Chondrocyte (in vitro differentiated cells): ENCODE data around the gene CAPN2. TPM values are rescaled to one million over a fixed set of nuclear protein-coding genes. Genes with fewer than 3 reads are reported as not detected.

ENCODE experiments used
- DNase-seq: peaks from one replicate; pipeline ENCODE4 v3.0.0; 2021; ENCODE audit warnings: mixed read lengths, low spot score
- H3K27ac Mint-ChIP-seq: one replicate; pipeline ENCODE4 v1.8.0; 2021; ENCODE audit warnings: mild to moderate bottlenecking, moderate library complexity, mixed read lengths; ENCODE audit not compliant: unreplicated experiment
- H3K27me3 Mint-ChIP-seq: 2 replicates; pipeline ENCODE4 v1.8.0; 2021; ENCODE audit warnings: low read depth, mixed read lengths
- H3K36me3 Mint-ChIP-seq: 2 replicates; pipeline ENCODE4 v1.8.0; 2021; ENCODE audit warnings: low read depth, mixed read lengths
- H3K4me1 Mint-ChIP-seq: 2 replicates; pipeline ENCODE4 v1.8.0; 2021; ENCODE audit warnings: low read depth, mild to moderate bottlenecking, mixed read lengths
- H3K4me3 Mint-ChIP-seq: one replicate; pipeline ENCODE4 v1.8.0; 2021; ENCODE audit warnings: mild to moderate bottlenecking, moderate library complexity, mixed read lengths; ENCODE audit not compliant: unreplicated experiment
- H3K9me3 Mint-ChIP-seq: 2 replicates; pipeline ENCODE4 v1.8.0; 2021; ENCODE audit warnings: low read depth, mixed read lengths
- CTCF ChIP-seq: fragments of 200-600 bp; sonication (generic); IDR thresholded peaks from 2 replicates; pipeline ENCODE4 v1.5.0; 2021; ENCODE audit warnings: antibody characterized with exemption, mild to moderate bottlenecking, moderate library complexity
- total RNA-seq: library from RNA; stranded (reverse); gene quantifications from 3 replicates; pipeline ENCODE4 v1.2.1, GENCODE V29; 2021

The CAPN2 gene
- total RNA-seq, 1 donor from 2014 or later, result 241 TPM

DNA sequence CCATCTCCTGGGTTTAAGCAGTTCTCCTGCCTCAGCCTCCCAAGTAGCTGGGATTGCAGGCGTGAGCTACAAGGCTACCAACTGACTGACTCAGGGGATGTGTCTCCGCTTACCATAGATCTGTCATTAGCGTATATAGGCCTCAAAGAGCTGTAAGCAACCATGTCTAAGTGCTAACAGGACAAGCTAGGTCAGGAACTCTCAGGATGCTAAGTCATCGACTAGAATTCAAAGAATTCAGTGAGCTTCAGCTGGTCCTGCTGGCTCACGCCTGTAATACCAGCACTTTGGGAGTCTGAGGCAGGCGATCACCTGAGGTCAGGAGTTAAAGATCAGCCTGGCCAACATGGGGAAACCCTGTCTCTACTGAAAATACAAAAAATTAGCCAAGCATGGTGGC is 29.5 kb downstream of the CAPN2 start:
- H3K4me1 Mint-ChIP-seq, result peaks cover 58% of the 10 kb centered on the region
- peak overlapping the region; percentile 63 for H3K27ac Mint-ChIP-seq
- peaks cover 32% of the 10 kb centered on the region for H3K36me3 Mint-ChIP-seq

DNA sequence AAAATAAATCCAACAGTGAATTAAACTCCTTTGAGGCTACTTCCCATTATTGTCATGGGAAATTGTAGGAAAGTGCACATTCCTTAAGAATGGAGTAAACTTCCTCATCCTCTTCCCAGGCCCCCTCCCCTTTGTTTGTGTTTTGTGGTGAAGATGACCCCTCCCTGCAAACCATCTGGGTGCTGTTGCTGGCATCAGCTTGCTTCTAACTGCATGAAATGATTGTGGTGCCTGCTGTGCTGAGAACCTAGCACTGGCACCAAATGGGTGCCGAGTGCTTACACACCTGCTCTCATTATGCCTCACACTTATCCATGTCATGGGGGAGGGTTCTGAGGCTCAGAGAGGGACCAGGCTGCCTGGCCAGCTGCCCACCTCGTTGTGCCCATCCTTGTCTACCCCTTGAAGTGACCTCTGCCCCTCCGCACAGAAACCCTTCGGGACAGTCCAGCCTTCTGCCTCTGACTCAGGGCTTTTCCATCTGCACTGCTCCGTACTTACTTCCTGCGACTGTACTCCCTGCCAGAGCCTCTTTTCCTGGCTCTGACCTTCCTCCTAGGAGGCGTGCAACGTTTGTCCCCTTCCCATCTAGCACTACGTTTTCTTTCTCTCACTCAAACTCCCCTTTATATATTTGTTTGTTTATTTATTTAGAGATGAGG is 30.6 kb downstream of the CAPN2 start:
- Mint-ChIP-seq H3K4me3 (no peak overlapping the region), H3K27ac (peak overlapping the region; percentile 59), H3K4me1 (peaks cover 57% of the 10 kb centered on the region), H3K27me3 (no peaks in the 10 kb centered on the region), H3K9me3 (no peaks in the 10 kb centered on the region), H3K36me3 (peaks cover 36% of the 10 kb centered on the region)
- peak; percentile 46 for DNase-seq
- TF ChIP-seq CTCF, result no peak

More for the DNA sequence above, 29.5 kb downstream of the CAPN2 start:
- Mint-ChIP-seq H3K27me3 (no peaks in the 10 kb centered on the region), H3K9me3 (no peaks in the 10 kb centered on the region), H3K4me3 (no peak overlapping the region)
- TF ChIP-seq CTCF, result no peak
- DNase-seq, result no peak

DNA sequence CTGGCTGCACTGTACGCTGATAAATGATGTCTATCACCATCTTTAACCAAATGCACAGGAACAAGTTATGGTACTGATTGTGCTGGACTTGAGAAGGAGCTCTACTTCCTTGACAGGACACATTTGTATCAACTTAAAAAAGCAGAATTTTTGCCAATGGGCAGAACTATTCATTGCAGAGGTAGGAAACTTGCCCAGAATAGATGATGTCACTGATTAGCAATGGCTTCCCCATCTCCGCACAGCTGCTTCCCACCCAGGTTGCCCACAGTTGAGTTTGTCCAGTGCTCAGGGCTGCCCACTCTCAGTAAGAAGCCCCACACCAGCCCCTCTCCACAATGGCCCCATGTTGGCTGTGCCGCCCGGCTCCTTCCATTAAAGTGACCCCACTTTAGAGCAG is 33.4 kb downstream of the CAPN2 start:
- H3K27ac Mint-ChIP-seq, result no peak overlapping the region
- peak; percentile 55 for DNase-seq
- H3K4me1 Mint-ChIP-seq, result peaks cover 47% of the 10 kb centered on the region
- H3K9me3 Mint-ChIP-seq, result no peaks in the 10 kb centered on the region
- no peaks in the 10 kb centered on the region for H3K27me3 Mint-ChIP-seq
- no peak overlapping the region for H3K4me3 Mint-ChIP-seq
- no peak for TF ChIP-seq CTCF
- H3K36me3 Mint-ChIP-seq, result peaks cover 37% of the 10 kb centered on the region

DNA sequence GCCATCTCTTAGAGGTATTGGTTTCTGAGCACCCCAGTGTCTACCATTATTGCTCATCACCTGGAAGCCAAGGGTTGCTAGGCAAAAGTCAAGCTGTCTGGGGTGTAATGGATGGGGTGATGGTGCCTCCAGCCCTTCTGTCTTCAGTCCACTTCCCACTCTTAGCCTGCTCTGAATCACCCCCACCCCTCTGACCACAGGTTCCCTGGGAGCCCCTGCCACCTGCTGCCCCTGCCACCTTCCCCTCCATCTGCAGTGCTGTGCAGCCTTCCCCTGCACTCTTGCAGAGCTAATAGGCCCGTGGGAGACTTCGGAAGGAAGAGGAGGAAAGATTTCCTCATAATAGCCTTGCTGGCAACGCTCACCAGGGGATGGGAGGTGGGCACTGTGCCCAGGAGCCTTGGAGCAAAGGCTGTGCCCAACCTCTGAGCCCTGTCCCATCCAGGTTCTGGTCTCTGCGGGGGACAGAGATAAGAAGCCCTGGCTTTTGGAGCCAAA is 35.5 kb downstream of the CAPN2 start:
- Mint-ChIP-seq H3K27me3 (no peaks in the 10 kb centered on the region), H3K4me1 (peaks cover 35% of the 10 kb centered on the region), H3K27ac (peak overlapping the region; percentile 36), H3K36me3 (peaks cover 44% of the 10 kb centered on the region), H3K9me3 (no peaks in the 10 kb centered on the region), H3K4me3 (no peak overlapping the region)
- peak; percentile 61 for DNase-seq
- TF ChIP-seq CTCF, result no peak

DNA sequence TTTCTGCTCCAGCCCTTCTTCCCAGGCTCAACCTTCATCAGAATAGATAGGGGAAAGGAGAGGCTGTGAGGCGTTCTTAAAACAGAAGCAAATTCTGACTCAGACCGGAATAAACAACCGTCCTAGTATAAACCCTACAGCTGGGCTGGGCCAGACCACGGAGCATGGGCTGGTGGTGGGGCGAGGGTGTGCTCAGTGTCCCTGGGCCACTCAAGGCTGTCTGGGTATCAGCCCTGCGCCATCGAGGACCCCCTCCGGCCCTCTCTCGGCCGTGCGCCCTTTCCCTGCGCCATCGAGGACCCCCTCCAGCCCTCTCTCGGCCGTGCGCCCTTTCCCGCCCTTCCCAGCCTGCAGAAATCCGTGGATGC is 36.0 kb downstream of the CAPN2 start:
- Mint-ChIP-seq H3K27me3 (no peaks in the 10 kb centered on the region), H3K4me1 (peaks cover 30% of the 10 kb centered on the region), H3K36me3 (peaks cover 45% of the 10 kb centered on the region), H3K9me3 (no peaks in the 10 kb centered on the region), H3K27ac (peak overlapping the region; percentile 78), H3K4me3 (peak overlapping the region; percentile 67)
- TF ChIP-seq CTCF, result no peak
- peak; percentile 79 for DNase-seq
